Measurements from ENCODE around the gene STK32B.
"Not testable (repeated sequence)": the region's sequence is repeated elsewhere in the genome, so short reads cannot be mapped to it uniquely, and the experiment has no call there.

STK32B gene

DNA sequence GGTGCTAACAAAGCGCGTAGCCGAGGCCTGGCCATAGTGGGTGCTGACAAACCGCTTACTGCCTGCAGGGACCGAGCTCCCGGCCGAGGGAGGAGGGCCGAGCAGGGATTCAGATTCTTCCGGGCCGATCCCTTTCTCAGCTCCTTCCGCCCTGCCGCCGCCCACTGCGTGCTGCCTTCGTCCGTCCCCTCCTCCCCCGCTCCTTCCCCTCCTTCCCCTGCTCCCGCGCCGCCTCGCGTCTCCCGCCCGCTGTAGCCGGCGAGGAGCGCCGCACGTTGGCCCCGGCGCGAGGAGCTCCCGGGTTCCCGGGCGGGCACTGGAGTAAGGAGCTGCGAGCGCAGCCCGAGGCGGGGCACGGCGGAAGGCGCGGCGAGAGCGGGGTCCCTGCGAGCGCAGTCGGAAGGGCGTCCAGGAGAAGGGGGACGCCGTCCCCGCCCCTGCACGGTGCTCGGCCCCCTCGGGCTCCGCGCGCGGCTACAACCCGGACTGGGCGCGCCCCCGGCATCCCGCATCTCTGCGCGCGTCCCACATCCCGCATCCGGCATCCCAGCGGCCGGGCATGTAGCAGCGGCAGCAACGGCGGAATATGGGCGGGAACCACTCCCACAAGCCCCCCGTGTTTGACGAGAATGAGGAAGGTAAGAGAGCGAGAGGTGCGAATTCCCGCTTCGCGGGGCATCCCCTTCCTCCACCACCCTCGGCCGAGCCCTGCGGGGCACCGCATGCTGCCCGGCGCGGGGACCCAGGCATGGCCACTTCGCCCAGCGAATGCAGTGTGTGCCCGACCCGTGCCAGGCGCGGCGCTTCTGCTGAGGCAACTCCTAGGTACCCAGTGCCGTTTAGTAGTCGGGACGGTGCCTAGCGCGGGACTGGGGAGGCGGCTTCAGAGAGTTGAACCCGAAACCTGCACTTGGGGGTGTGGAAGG lies at the start of gene STK32B:
Gene STK32B, plus strand, starts transcription at position 203 of the 926 bp plus-strand sequence.
- Histone ChIP-seq H3K9ac (ENCODE audit: low read length) (peak within 1 kb of the TSS; percentile 3), H3K4me1 (ENCODE audit: control insufficient read depth, insufficient read depth, low read length) (peaks cover 8% of the 10 kb centered on the region), H3K9me3 (ENCODE audit: control insufficient read depth, low read length) (no peaks in the 10 kb centered on the region), H3K27me3 (ENCODE audit: control insufficient read depth, insufficient read depth, low read length) (peaks cover 19% of the 10 kb centered on the region), H3K36me3 (ENCODE audit: control insufficient read depth, insufficient read depth, low read length) (no peaks in the 10 kb centered on the region), H3K4me3 (ENCODE audit: low read length) (peak within 1 kb of the TSS; percentile 39)

DNA sequence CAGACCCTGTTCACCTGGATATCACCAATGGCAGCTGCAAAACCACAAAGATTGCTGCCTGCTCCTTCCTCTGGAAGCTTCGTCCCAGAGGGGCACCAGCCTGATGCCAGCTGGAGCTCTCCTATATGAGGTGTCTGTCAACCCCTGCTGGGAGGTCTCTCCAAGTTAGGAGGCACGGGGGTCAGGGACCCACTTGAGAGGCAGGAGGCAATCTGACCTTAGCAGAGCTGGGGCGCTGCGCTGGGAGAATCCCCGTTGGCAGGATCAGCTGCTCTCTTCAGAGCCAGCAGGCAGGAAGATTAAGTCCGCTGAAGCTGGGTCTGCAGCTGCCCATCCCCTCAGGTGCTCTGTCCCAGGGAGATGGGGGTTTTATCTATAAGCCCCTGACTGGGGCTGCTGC lies 49.6 kb upstream of the STK32B start:
- not testable (repeated sequence) for H3K4me1 ChIP-seq (ENCODE audit: control insufficient read depth, insufficient read depth, low read length); H3K27me3 ChIP-seq (ENCODE audit: control insufficient read depth, insufficient read depth, low read length); H3K9me3 ChIP-seq (ENCODE audit: control insufficient read depth, low read length); H3K9ac ChIP-seq (ENCODE audit: low read length); H3K4me3 ChIP-seq (ENCODE audit: low read length); H3K36me3 ChIP-seq (ENCODE audit: control insufficient read depth, insufficient read depth, low read length)

DNA sequence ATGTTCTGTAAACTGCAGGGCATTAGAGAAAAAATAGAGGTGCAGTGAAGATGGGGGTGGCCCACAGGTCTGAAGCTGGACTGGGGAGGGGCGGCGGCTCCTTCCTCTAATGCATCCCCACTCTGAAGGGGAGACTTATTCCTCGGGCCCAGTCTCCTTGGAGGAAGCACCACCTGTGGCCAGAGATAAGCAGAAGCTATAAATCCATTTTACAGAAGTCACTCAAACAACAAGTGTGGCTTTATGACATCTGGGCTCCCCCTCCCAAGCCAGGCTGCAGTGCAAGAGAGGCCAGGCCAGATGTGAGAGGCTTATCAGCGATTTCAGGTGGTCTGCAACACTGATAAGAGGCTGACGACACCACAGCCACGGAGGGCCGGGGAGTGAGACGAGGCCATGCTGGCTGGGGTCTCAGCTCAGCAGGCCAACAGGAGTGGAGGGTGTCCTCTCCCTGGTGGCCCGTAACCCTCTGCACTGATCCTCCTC lies 47.9 kb upstream of the STK32B start:
- Histone ChIP-seq H3K4me1 (ENCODE audit: control insufficient read depth, insufficient read depth, low read length) (no peaks in the 10 kb centered on the region), H3K4me3 (ENCODE audit: low read length) (no peak overlapping the region), H3K36me3 (ENCODE audit: control insufficient read depth, insufficient read depth, low read length) (no peaks in the 10 kb centered on the region), H3K9me3 (ENCODE audit: control insufficient read depth, low read length) (no peaks in the 10 kb centered on the region), H3K9ac (ENCODE audit: low read length) (no peak overlapping the region), H3K27me3 (ENCODE audit: control insufficient read depth, insufficient read depth, low read length) (peaks cover 7% of the 10 kb centered on the region)

DNA sequence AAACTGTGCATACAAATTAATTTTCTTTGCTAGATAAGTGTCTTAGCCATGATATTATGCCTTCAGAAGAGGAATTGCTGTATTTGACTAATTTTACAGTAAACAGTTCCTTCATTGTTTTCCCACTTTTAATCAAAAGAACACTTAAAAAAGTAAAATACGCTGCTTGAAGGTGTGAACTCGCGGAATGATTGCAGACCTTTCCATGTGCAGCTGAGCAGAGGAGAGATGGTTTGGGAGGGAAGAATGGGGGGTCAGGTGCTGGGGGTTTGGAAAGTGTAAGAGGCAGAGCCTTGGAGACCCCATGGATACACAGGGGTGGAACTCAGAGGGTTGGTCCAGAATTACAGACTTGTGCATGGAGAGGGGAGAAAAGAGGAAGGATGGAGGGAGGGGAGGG lies 47.4 kb upstream of the STK32B start:
- Histone ChIP-seq H3K4me3 (ENCODE audit: low read length) (no peak overlapping the region), H3K36me3 (ENCODE audit: control insufficient read depth, insufficient read depth, low read length) (no peaks in the 10 kb centered on the region), H3K9ac (ENCODE audit: low read length) (no peak overlapping the region), H3K27me3 (ENCODE audit: control insufficient read depth, insufficient read depth, low read length) (peaks cover 7% of the 10 kb centered on the region), H3K4me1 (ENCODE audit: control insufficient read depth, insufficient read depth, low read length) (no peaks in the 10 kb centered on the region), H3K9me3 (ENCODE audit: control insufficient read depth, low read length) (no peaks in the 10 kb centered on the region)

DNA sequence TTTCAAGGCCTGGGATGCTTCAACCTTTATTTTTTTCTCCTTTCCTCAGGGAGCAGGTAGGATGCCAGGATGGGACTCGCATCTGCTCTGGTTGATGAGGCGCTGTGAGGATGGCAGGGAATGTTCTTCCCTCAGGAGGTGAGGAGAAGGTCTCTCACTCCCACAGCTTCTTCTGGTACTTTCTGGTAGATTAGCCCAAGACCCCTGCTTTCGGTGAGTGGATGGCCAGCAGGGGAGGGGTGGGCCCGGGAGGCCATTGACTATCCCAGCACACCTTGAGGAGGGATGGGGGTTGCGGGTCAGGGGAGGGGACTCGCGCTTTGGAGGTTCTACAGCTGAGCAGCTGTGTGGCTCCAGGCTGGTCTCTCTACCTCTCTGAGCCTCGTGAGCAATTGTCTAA lies 46.8 kb upstream of the STK32B start:
- Histone ChIP-seq H3K9ac (ENCODE audit: low read length) (no peak overlapping the region), H3K4me1 (ENCODE audit: control insufficient read depth, insufficient read depth, low read length) (no peaks in the 10 kb centered on the region), H3K9me3 (ENCODE audit: control insufficient read depth, low read length) (no peaks in the 10 kb centered on the region), H3K4me3 (ENCODE audit: low read length) (no peak overlapping the region), H3K36me3 (ENCODE audit: control insufficient read depth, insufficient read depth, low read length) (no peaks in the 10 kb centered on the region), H3K27me3 (ENCODE audit: control insufficient read depth, insufficient read depth, low read length) (peaks cover 7% of the 10 kb centered on the region)

DNA sequence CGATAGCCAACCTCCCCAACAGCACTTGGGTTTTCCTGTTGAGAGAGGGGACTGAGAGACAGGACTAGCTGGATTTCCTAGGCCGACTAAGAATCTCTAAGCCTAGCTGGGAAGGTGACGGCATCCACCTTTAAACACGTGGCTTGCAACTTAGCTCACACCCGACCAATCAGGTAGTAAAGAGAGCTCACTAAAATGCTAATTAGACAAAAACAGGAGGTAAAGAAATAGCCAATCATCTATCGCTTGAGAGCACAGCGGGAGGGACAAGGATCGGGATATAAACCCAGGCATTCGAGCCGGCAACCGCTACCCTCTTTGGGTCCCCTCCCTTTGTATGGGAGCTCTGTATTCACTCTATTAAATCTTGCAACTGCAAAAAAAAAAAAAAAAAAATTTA lies 44.3 kb upstream of the STK32B start:
- H3K27me3 ChIP-seq (ENCODE audit: control insufficient read depth, insufficient read depth, low read length); H3K4me3 ChIP-seq (ENCODE audit: low read length); H3K9me3 ChIP-seq (ENCODE audit: control insufficient read depth, low read length); H3K9ac ChIP-seq (ENCODE audit: low read length); H3K4me1 ChIP-seq (ENCODE audit: control insufficient read depth, insufficient read depth, low read length); H3K36me3 ChIP-seq (ENCODE audit: control insufficient read depth, insufficient read depth, low read length): not testable (repeated sequence)

DNA sequence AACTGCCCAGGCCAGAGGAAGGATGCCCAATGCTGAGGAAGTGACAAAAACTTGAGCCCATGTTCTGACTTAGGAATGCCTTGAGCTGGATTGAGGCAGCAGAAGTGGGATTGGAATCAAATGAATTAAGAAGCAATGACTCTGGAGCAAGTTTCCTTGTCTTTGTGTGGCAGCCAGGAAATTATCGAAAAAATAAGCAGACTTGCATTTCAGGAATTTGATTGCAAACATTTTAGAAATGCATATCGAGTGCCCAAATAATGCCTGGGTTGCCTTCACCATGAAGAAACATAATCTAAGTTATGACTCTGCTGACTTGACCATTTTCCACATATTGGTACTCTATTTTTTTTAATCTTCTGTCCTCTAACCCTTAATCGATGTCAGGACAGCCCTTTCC lies 41.5 kb upstream of the STK32B start:
- H3K9me3 ChIP-seq (ENCODE audit: control insufficient read depth, low read length) = no peaks in the 10 kb centered on the region
- no peaks in the 10 kb centered on the region for H3K27me3 ChIP-seq (ENCODE audit: control insufficient read depth, insufficient read depth, low read length)
- H3K9ac ChIP-seq (ENCODE audit: low read length) = no peak overlapping the region
- H3K4me3 ChIP-seq (ENCODE audit: low read length) = no peak overlapping the region
- no peaks in the 10 kb centered on the region for H3K4me1 ChIP-seq (ENCODE audit: control insufficient read depth, insufficient read depth, low read length)
- no peaks in the 10 kb centered on the region for H3K36me3 ChIP-seq (ENCODE audit: control insufficient read depth, insufficient read depth, low read length)

DNA sequence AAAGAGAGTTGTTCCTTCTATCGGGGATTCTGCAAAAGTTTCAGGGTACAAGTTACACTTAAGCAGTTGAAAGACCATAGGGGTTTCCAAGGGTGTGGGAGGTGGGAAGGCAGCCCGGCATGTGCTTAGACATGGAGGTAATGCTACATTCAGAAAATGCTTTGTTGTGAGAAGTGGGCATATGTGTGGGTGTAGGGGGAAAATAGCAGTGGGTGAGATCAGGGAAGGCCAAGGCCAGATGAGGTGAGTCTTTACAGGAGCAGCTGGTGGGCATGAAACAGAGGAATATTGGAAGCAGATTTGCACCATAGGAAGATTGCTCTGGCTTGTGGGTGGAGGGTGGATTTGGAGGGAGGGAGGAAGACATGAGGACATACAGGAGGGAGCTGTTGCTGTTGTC lies 40.3 kb upstream of the STK32B start:
- Histone ChIP-seq H3K9me3 (ENCODE audit: control insufficient read depth, low read length) (no peaks in the 10 kb centered on the region), H3K4me3 (ENCODE audit: low read length) (no peak overlapping the region), H3K27me3 (ENCODE audit: control insufficient read depth, insufficient read depth, low read length) (no peaks in the 10 kb centered on the region), H3K4me1 (ENCODE audit: control insufficient read depth, insufficient read depth, low read length) (no peaks in the 10 kb centered on the region), H3K9ac (ENCODE audit: low read length) (no peak overlapping the region), H3K36me3 (ENCODE audit: control insufficient read depth, insufficient read depth, low read length) (no peaks in the 10 kb centered on the region)

DNA sequence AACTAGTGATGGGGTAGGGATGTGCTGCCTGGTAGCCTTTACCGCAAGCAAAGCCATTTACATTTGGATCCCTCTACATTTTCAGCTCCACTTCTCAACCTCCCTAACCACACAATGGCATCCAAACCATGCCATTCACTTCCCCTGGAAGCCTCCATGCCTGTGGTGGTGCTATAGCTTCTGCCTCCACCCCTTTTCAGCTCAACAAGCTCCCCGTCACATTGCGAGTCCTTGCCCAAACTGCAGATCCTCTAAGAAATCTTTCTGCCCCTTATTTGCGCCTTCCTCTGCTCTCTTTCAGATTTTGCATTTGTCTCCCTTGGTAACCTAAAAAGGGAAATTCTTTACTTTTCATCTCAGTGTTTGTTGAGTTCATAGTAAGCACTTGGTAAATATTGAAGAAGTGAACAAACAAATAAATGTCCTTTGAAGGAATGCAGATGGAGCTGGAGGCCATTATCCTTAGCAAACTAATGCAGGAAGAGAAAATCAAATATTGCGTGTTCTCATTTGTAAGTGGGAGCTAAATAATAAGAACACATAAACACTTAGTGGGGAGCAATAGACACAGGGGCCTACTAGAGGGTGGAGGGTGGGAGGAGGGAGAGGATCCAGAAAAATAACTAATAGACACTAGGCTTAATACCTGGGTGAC lies 38.9 kb upstream of the STK32B start:
- Histone ChIP-seq H3K36me3 (ENCODE audit: control insufficient read depth, insufficient read depth, low read length) (no peaks in the 10 kb centered on the region), H3K9ac (ENCODE audit: low read length) (no peak overlapping the region), H3K4me3 (ENCODE audit: low read length) (no peak overlapping the region), H3K4me1 (ENCODE audit: control insufficient read depth, insufficient read depth, low read length) (no peaks in the 10 kb centered on the region), H3K9me3 (ENCODE audit: control insufficient read depth, low read length) (no peaks in the 10 kb centered on the region), H3K27me3 (ENCODE audit: control insufficient read depth, insufficient read depth, low read length) (peaks cover 11% of the 10 kb centered on the region)

DNA sequence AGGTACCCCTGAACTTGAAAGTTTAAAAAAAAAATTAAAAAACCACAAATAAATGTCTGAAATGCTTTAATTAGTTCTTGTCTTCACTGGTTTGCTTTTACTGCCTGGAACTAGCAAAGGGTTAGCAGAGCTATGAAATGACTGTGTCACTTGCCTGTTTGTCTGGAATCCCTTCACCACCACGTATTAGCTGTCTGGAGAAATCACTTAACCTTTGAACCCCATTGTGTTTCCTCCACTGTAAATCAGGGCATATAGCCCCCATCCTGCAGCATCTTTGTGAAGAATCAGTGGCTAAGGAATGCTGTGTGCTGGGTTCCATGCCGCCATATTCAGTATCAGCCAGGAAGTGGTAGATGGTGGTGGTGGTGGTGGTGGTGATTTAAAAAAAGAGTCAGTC lies 38.3 kb upstream of the STK32B start:
- H3K36me3 ChIP-seq (ENCODE audit: control insufficient read depth, insufficient read depth, low read length) = no peaks in the 10 kb centered on the region
- H3K9ac ChIP-seq (ENCODE audit: low read length) = no peak overlapping the region
- no peaks in the 10 kb centered on the region for H3K4me1 ChIP-seq (ENCODE audit: control insufficient read depth, insufficient read depth, low read length)
- H3K27me3 ChIP-seq (ENCODE audit: control insufficient read depth, insufficient read depth, low read length) = peaks cover 11% of the 10 kb centered on the region
- H3K9me3 ChIP-seq (ENCODE audit: control insufficient read depth, low read length) = no peaks in the 10 kb centered on the region
- no peak overlapping the region for H3K4me3 ChIP-seq (ENCODE audit: low read length)

DNA sequence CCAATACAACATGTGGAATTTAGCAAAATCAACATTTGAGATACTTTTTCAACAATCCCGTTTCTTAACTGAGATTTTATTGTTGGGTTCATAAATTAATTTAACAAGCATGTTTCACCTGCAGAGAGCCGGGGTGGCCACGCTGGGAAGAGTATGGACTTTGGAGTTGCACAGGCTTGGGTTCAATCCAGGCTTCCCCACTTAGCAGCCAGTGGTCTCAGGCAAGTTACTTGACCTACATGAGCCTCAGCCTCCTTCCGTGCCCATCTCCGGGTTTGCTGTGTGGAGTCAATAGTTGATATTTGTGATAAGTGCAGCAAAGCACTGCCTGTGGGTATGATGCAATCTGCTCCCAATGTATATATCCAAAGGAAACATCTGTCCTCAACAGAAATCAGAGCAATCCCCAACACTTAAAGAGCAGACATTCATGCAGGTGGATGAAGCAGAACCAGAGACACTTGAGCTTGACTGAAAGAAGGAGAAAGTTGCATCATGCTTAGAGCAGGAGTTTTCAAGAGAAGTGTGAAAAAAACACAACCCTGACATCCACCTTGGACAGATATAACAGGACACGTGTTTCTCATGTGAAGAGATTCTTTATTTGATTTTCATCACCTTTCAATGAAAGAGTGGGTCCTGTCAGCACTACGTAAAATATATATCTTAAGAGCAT lies 37.1 kb upstream of the STK32B start:
- Histone ChIP-seq H3K4me3 (ENCODE audit: low read length) (no peak overlapping the region), H3K27me3 (ENCODE audit: control insufficient read depth, insufficient read depth, low read length) (peaks cover 19% of the 10 kb centered on the region), H3K36me3 (ENCODE audit: control insufficient read depth, insufficient read depth, low read length) (no peaks in the 10 kb centered on the region), H3K9ac (ENCODE audit: low read length) (no peak overlapping the region), H3K9me3 (ENCODE audit: control insufficient read depth, low read length) (no peaks in the 10 kb centered on the region), H3K4me1 (ENCODE audit: control insufficient read depth, insufficient read depth, low read length) (no peaks in the 10 kb centered on the region)

DNA sequence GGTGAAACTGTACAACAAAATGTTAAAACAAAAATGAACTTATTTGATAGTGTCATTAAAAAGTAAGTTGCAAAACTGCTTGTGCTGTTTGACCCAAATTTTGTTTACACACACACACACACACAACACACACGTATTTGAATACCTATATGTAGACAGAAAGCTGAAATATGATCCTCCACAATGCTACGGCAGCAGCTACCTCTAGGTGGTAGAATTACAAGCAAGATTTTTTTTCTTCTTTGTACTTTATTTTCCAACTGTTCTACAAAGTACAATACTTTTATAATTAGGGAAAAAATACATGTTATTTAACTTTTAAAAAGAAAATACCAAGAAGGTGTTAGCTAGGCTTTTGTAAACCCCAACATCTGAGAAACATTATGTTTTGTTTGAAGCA lies 33.2 kb upstream of the STK32B start:
- H3K36me3 ChIP-seq (ENCODE audit: control insufficient read depth, insufficient read depth, low read length) = no peaks in the 10 kb centered on the region
- H3K9me3 ChIP-seq (ENCODE audit: control insufficient read depth, low read length) = no peaks in the 10 kb centered on the region
- no peak overlapping the region for H3K4me3 ChIP-seq (ENCODE audit: low read length)
- H3K9ac ChIP-seq (ENCODE audit: low read length) = no peak overlapping the region
- H3K4me1 ChIP-seq (ENCODE audit: control insufficient read depth, insufficient read depth, low read length) = no peaks in the 10 kb centered on the region
- H3K27me3 ChIP-seq (ENCODE audit: control insufficient read depth, insufficient read depth, low read length) = peaks cover 27% of the 10 kb centered on the region

Data from mucosa of stomach (tissue), 1 donor.